Activated CD4-positive, alpha-beta T cell treated with anti-CD3 and anti-CD28 coated beads, Interleukin-2, amount 10 ng/mL, durations not matched to agents 7 days and 5 days (primary cell): ENCODE data around the gene C1QTNF9. TPM values are rescaled to one million over a fixed set of nuclear protein-coding genes. Genes with fewer than 3 reads are reported as not detected.
"Not testable (repeated sequence)": the region's sequence is repeated elsewhere in the genome, so short reads cannot be mapped to it uniquely, and the experiment has no call there.

Experiments used
- CTCF ChIA-PET: fragments of 350-600 bp; sonication (Branson Sonifier 250); formaldehyde crosslinking; loops from one replicate; lab custom pipeline; 2021; ENCODE audit warnings: antibody characterized with exemption; lab: Charles Lee
- POLR2A ChIA-PET: fragments of 350-600 bp; sonication (Branson Sonifier 250); formaldehyde crosslinking; loops from one replicate; lab custom pipeline; 2021; ENCODE audit warnings: antibody characterized with exemption; lab: Charles Lee
- DNase-seq: peaks from one replicate; pipeline ENCODE4 v3.0.0-alpha.2; 2020
- H3K27ac Mint-ChIP-seq: one replicate; pipeline ENCODE4 v1.8.0; 2021; ENCODE audit warnings: mild to moderate bottlenecking, moderate library complexity, mixed read lengths
- H3K27me3 Mint-ChIP-seq: one replicate; pipeline ENCODE4 v1.8.0; 2021; ENCODE audit warnings: mixed read lengths
- H3K36me3 Mint-ChIP-seq: one replicate; pipeline ENCODE4 v1.8.0; 2021; ENCODE audit warnings: low read depth, mixed read lengths
- H3K4me1 Mint-ChIP-seq: one replicate; pipeline ENCODE4 v1.8.0; 2021; ENCODE audit warnings: mixed read lengths
- H3K4me3 Mint-ChIP-seq: one replicate; pipeline ENCODE4 v1.8.0; 2021; ENCODE audit warnings: mild to moderate bottlenecking, moderate library complexity, mixed read lengths
- H3K9me3 Mint-ChIP-seq: one replicate; pipeline ENCODE4 v1.8.0; 2021; ENCODE audit warnings: mixed read lengths
- total RNA-seq, 2 experiments: library from RNA; stranded (reverse); gene quantifications; one replicate each; pipeline ENCODE4 v1.2.3, GENCODE V29; 2021

The C1QTNF9 gene
- total RNA-seq, 2 experiments from 2014 or later: 0.10 TPM; not detected in 1

DNA sequence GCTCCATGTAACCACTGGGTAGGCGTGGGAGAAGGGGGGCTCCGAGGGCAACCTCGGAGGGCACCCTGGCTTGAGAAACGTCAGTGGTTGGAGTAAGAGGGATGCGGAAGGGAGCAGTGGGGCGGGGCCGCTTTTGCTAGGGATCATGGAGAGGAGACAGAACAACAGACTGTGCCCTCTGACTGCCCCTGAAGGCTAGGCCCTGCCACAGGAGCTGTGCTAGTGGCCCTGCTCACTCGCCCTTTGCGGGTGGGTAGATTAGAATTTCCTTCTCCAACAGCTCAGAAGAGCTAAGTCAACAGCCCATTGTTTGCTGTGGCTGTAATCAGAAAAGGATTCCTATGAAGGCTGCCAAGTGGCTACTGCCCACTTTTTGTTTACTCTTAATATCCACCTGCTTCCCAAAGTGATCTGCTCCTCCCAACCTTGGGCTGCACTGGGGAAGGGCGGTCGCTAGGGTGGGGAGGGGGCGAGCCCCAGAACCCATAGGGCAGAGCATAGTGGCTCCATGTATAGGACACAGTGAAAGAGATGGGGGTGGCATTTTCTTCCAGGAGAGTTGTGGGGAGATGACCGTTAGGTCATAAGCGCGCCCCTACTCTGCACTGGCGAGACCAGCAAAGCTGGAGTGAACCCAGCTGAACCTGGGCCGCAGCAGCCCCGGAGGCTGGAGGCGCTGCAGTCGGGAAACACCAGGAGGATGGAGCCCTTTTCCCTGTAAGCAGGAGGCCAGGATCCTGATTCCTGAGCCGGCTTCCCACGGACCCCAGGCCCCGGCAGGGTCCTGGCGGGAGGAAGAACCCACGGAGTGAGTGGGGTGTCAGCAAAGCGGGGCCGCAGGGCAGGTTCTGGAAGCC lies 1.9 kb upstream of the C1QTNF9 start:
- Mint-ChIP-seq H3K9me3 (no peaks in the 10 kb centered on the region), H3K4me1 (no peaks in the 10 kb centered on the region), H3K27ac (no peak overlapping the region), H3K4me3 (no peak overlapping the region), H3K36me3 (peaks cover 29% of the 10 kb centered on the region), H3K27me3 (no peaks in the 10 kb centered on the region)
- no peak for DNase-seq
- ChIA-PET POLR2A (no interaction called here), CTCF (interaction anchor here (0.6 to 1.4 kb wide), 3 partner anchors 10 to 393 kb away, joined by 3 read pairs; no protein-coding TSS in a partner anchor)

DNA sequence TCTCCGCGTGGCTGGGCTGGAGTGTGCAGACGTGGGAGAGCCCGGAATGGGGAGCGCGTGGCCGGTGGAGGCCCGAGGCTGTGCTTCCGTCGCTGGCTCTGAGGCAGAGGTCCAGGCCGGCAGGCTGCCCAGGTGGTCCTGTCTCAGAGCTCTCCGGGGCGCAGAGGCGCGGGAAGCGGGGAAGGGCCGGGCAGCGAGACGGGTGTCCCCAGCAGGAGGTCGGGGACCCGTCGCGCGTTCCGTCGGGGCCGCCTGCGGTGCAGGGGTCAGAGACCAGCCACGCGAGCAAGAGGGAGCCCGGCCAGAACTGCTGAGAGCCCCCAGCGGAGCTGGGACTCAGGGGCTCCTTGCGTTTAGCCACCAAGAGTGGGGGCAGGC lies 1.3 kb upstream of the C1QTNF9 start:
- no peak for DNase-seq
- Mint-ChIP-seq H3K36me3 (peaks cover 27% of the 10 kb centered on the region), H3K27me3 (no peaks in the 10 kb centered on the region), H3K4me3 (no peak overlapping the region), H3K4me1 (no peaks in the 10 kb centered on the region), H3K27ac (no peak overlapping the region), H3K9me3 (no peaks in the 10 kb centered on the region)
- POLR2A ChIA-PET: no interaction called here
- CTCF ChIA-PET: no interaction called here

DNA sequence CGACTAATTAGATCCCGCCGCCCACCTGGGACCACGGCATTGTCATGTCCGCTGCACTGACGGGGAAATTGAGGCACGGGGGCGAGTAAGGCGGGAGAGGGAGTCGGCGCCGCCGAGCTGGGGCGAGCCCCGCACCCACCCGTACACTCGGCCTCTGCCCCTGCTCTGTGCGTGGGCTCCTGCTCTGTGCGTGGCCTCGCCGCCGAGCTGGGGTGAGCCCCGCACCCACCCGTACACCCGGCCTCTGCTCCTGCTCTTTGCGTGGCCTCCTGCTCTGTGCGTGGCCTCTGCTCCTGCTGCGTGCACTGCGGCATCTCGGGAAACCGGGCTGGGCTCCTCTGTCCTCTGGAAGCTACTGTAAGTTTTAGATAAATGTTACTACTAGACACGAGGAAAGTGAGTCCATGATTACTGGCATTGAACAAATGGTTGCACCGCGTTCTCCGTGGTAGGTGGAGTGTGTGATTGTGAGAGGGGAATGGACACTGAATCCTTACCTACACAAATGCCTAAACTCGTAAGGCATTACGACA lies 826 bp upstream of the C1QTNF9 start:
- Mint-ChIP-seq H3K36me3 (peaks cover 22% of the 10 kb centered on the region), H3K9me3 (no peaks in the 10 kb centered on the region), H3K27me3 (no peaks in the 10 kb centered on the region), H3K27ac (no peak overlapping the region), H3K4me3 (no peak overlapping the region), H3K4me1 (no peaks in the 10 kb centered on the region)
- no peak for DNase-seq
- POLR2A ChIA-PET: no interaction called here
- CTCF ChIA-PET: no interaction called here

DNA sequence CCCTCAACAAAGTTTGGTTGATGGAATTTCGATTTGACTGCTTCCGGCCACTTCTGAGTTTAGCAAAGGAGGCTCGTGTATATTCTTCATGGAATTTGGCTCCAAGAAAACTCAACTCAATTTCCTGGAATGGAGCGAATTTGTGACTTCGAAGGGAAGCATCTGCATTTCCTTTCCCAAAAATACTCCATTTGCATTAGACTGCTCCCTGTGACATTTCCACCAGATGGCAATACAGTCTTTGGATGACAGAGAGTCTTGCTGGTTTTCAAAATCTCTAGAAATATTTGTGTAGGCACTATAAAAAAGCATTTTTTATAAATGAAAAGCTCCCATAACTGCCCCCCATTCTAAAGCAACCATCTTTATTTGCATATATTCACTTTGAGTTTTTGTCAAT lies 4.1 kb downstream of the C1QTNF9 start:
- Mint-ChIP-seq H3K36me3 (no peaks in the 10 kb centered on the region), H3K27ac (no peak overlapping the region), H3K27me3 (peaks cover 2% of the 10 kb centered on the region), H3K4me3 (no peak overlapping the region), H3K4me1 (no peaks in the 10 kb centered on the region), H3K9me3 (no peaks in the 10 kb centered on the region)
- no peak for DNase-seq
- ChIA-PET CTCF (interaction anchor here (0.6 kb wide), 1 partner anchor 406 kb away, joined by 3 read pairs; no protein-coding TSS in a partner anchor), POLR2A (no interaction called here)

DNA sequence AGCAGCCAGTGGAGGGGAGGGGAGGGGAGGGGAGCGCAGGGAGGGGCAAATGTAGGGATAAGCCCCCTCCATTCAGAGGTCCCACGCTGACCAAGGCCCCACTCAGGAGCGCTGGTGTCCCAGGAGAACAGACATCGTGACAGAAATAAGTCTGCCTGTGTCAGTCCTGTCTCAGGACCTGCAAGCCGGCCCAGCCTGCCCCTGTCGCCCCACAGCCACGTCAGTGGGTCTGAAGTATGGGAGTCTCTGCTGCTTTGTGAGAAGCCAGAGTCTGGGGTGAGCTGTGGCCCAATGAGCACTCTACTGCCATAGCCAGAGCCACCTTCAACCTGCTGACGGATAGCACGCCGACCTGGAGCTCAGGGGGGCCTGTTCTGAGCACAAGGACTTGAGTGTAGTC lies 8.5 kb downstream of the C1QTNF9 start:
- H3K4me1 Mint-ChIP-seq, H3K4me3 Mint-ChIP-seq, CTCF ChIA-PET, POLR2A ChIA-PET, H3K36me3 Mint-ChIP-seq, H3K27me3 Mint-ChIP-seq, H3K27ac Mint-ChIP-seq, H3K9me3 Mint-ChIP-seq, DNase-seq: not testable (repeated sequence)

DNA sequence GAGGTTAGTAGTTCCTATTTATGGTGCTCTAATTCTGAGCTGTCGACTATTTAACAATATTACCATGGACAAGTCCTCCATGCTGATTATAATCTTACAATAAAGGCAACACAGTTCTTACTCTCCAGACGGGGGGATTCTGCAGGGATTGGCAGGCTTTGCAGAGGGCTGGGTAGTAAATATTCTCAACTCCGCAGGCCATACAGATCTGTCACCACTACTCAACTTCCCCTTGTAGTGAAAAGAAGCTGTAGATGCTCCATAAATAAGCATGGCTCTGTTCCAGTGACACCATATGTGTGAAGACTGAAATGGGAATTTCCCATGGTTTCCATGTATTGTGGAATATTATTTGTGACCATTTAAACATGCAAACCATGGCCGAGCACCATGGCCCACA lies 9.5 kb downstream of the C1QTNF9 start:
- H3K4me3 Mint-ChIP-seq, H3K36me3 Mint-ChIP-seq, H3K27me3 Mint-ChIP-seq, H3K27ac Mint-ChIP-seq, DNase-seq, POLR2A ChIA-PET, H3K4me1 Mint-ChIP-seq, CTCF ChIA-PET, H3K9me3 Mint-ChIP-seq: not testable (repeated sequence)

DNA sequence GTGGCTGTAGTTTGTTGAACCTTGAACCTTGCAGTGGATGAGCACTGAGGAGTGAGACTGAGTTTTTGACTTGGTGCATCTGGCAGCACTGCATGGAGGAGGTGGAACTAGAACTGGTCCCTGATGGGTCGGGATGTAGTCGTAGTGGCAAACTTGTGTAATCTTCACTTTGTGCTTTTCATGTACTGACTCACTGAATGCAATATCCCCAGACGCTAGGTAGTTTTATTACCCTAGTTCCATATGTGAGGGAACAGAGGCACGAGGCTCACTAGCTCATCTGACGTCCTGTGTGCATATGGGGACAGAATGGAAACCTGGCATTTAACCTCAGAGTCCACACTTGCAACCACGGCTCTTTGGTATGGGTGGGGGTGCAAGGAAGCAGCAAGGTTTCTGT lies 10.3 kb downstream of the C1QTNF9 start:
- CTCF ChIA-PET, POLR2A ChIA-PET: not testable (repeated sequence)

DNA sequence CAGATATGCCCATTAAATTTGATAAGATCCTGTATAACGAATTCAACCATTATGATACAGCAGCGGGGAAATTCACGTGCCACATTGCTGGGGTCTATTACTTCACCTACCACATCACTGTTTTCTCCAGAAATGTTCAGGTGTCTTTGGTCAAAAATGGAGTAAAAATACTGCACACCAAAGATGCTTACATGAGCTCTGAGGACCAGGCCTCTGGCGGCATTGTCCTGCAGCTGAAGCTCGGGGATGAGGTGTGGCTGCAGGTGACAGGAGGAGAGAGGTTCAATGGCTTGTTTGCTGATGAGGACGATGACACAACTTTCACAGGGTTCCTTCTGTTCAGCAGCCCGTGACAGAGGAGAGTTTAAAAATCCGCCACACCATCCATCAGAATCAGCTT lies 12.0 kb downstream of the C1QTNF9 start:
- POLR2A ChIA-PET, H3K4me1 Mint-ChIP-seq, DNase-seq, H3K27ac Mint-ChIP-seq, H3K36me3 Mint-ChIP-seq, H3K4me3 Mint-ChIP-seq, H3K9me3 Mint-ChIP-seq: not testable (repeated sequence)
- CTCF ChIA-PET: interaction anchor here (0.5 to 1.1 kb wide), 2 partner anchors 432 to 1071 kb away, joined by 3 to 4 read pairs; partner anchors contain the start of gene MIPEP
- H3K27me3 Mint-ChIP-seq: peaks cover 16% of the 10 kb centered on the region

More for the DNA sequence above, 10.3 kb downstream of the C1QTNF9 start:
- not testable (repeated sequence) for H3K27ac Mint-ChIP-seq, H3K9me3 Mint-ChIP-seq, DNase-seq, H3K27me3 Mint-ChIP-seq, H3K4me1 Mint-ChIP-seq, H3K36me3 Mint-ChIP-seq, H3K4me3 Mint-ChIP-seq

DNA sequence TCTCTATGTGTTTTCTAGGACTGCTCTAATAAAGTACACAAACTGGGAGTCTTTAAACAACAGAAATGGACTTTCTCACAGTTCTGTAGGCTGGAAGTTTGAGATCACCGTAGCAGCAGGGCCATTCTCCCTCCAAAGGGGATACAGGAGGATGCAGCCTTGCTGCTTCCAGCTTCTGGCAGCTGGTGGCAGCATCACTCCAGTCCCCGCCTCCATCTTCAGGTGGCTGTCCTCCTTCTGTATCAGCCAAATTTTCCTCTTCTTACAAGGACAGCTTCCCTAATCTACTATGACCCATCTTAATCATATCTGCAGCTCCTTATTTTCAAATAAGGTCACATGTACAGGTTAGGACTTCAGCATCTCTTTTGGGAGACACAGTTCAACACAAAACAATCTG lies 13.1 kb downstream of the C1QTNF9 start:
- CTCF ChIA-PET: interaction anchor here (1.1 kb wide), 1 partner anchor 433 kb away, joined by 4 read pairs; the partner anchor contains the start of gene MIPEP
- H3K36me3 Mint-ChIP-seq, H3K9me3 Mint-ChIP-seq, H3K4me3 Mint-ChIP-seq, DNase-seq, H3K4me1 Mint-ChIP-seq, H3K27ac Mint-ChIP-seq, POLR2A ChIA-PET: not testable (repeated sequence)
- peaks cover 21% of the 10 kb centered on the region for H3K27me3 Mint-ChIP-seq

DNA sequence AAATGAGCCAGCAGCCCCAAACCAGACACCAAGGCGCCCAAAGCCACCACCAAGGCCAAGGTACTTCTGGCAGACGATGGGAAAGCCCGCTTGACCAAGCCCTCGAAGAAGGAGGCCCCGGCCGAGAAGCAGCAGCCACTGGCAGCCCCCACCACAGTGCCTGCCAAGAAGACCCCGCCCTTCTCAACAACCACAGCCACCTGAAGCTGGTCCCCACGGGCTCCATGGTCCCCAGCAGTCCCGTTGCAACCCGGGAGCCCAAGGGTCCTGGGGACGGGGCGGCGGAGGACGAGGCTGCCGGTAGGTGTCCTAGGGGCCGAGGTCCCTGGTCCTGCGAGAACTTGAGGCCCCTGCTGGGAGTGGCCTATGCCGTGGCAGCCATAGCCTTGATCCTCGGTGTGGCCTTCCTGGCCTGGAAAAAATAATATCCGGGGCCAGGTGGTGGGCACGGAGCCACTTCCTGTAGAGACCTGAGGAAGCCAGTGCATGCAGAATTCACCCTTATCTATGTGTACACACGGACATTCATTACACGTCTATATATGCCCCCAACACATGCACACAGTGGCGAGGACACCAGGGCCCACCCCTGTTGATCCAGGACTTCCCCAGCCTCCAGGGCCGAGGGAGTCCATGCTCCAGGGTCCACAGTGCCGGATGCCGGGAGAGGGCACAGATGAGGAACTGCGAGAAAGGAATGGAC lies 13.8 kb downstream of the C1QTNF9 start:
- POLR2A ChIA-PET: no interaction called here
- CTCF ChIA-PET: no interaction called here
- no peak overlapping the region for H3K27ac Mint-ChIP-seq
- no peaks in the 10 kb centered on the region for H3K9me3 Mint-ChIP-seq
- H3K4me1 Mint-ChIP-seq: no peaks in the 10 kb centered on the region
- H3K36me3 Mint-ChIP-seq: no peaks in the 10 kb centered on the region
- no peak overlapping the region for H3K4me3 Mint-ChIP-seq
- H3K27me3 Mint-ChIP-seq: peaks cover 23% of the 10 kb centered on the region
- no peak for DNase-seq

DNA sequence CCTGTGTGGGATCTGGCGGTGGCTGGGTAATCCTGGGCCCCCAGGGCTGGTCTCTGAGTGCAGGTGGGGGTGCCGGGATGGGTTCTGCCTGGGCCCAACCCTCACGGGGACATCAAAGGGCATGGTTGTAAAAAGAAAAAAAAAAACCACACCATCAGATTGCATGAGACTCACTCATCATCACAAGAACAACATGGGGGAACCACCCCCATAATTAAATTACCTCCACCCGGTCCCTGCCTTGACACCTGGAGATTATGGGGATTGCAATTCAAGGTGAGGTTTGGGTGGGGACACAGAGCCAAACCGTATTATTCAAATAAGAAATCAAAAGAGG lies 14.3 kb downstream of the C1QTNF9 start:
- ChIA-PET CTCF (no interaction called here), POLR2A (no interaction called here)
- no peak overlapping the region for H3K4me3 Mint-ChIP-seq
- H3K9me3 Mint-ChIP-seq: no peaks in the 10 kb centered on the region
- no peaks in the 10 kb centered on the region for H3K4me1 Mint-ChIP-seq
- no peak overlapping the region for H3K27ac Mint-ChIP-seq
- H3K27me3 Mint-ChIP-seq: peaks cover 27% of the 10 kb centered on the region
- H3K36me3 Mint-ChIP-seq: no peaks in the 10 kb centered on the region
- no peak for DNase-seq

DNA sequence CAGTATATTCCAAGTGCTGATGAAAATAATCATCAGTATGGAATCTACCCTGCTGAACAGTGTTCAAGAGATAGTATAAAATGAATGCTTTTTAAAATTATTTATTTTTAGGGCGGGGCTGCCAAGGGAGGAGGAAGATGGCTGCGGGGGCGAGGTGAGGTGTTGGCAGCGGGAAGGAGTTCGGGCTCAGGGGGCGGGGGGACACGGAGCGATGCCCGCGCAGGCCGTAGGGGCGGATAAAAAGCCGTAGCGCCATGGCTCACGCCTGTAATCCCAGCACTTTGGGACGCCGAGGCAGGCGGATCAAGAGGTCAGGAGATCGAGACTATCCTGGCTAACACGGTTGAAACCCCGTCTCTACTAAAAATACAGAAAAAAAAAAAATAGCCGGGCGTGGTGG lies 18.2 kb downstream of the C1QTNF9 start:
- H3K4me3 Mint-ChIP-seq, DNase-seq, H3K9me3 Mint-ChIP-seq, POLR2A ChIA-PET, H3K27ac Mint-ChIP-seq, H3K4me1 Mint-ChIP-seq, H3K36me3 Mint-ChIP-seq: not testable (repeated sequence)
- H3K27me3 Mint-ChIP-seq: peaks cover 44% of the 10 kb centered on the region
- CTCF ChIA-PET: interaction anchor here (0.6 kb wide), 1 partner anchor 951 kb away, joined by 4 read pairs; no protein-coding TSS in a partner anchor

DNA sequence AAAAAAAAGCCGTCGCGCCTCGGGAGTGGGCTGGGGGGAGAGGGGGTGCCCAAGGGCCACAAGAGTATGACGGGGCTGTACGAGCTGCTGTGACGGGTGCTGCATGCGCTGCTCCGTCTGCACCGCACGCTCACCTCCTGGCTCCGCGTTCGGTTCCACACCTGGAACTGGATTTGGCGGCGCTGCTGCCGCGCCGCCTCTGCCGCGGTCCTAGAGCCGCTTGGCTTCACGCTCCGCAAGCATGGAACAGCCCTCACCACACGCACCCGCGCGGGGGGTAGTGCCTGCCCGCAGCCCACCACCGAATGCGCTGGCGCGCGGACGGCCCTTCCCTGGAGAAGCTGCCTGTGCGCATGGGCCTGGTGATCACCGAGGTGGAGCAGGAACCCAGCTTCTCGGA lies 18.8 kb downstream of the C1QTNF9 start:
- DNase-seq: no peak
- H3K9me3 Mint-ChIP-seq: no peaks in the 10 kb centered on the region
- no peaks in the 10 kb centered on the region for H3K36me3 Mint-ChIP-seq
- no peak overlapping the region for H3K27ac Mint-ChIP-seq
- H3K27me3 Mint-ChIP-seq: peaks cover 46% of the 10 kb centered on the region
- ChIA-PET POLR2A (no interaction called here), CTCF (no interaction called here)
- no peak overlapping the region for H3K4me3 Mint-ChIP-seq
- H3K4me1 Mint-ChIP-seq: no peaks in the 10 kb centered on the region
